HCT116 (cell line): ENCODE results near the gene KRCC1. TPM values are rescaled to one million over a fixed set of nuclear protein-coding genes. Genes with fewer than 3 reads are reported as not detected.

Experiments used
- ATAC-seq: fragments of 200-7000 bp; cut with Tn5 transposase; 2 replicates; pipeline ENCODE4 v1.9.1; 2020; ENCODE audit warnings: mild to moderate bottlenecking, moderate library complexity
- BruUV-seq: library from RNA; stranded (reverse); fragments of 400-500 nt; replicated peaks from 2 replicates; lab custom pipeline; 2021; lab: Mats Ljungman, UMichigan
- CTCF ChIA-PET: fragments of 300-600 bp; sonication (Branson Sonifier 250); formaldehyde crosslinking; loops from one replicate; lab custom pipeline; 2021; ENCODE audit warnings: antibody characterized with exemption; lab: Charles Lee
- POLR2A ChIA-PET: fragments of 300-600, 350-600 bp; sonication (Branson Sonifier 250); formaldehyde crosslinking; loops from one replicate; lab custom pipeline; 2021; ENCODE audit warnings: antibody characterized with exemption; lab: Charles Lee
- RAD21 ChIA-PET, 2 experiments: fragments of 300-600 bp; sonication (Branson Sonifier 250); formaldehyde crosslinking; loops; one replicate each; lab custom pipeline; 2023; ENCODE audit warnings: low total read pairs in 2 of 2; ENCODE audit not compliant: uncharacterized antibody in 2 of 2, unreplicated experiment in 2 of 2, low non-redundant PET in 1 of 2; lab: Charles Lee
- DNase-seq: peaks from one replicate; pipeline ENCODE4 v3.0.0-alpha.2; 2010; ENCODE audit warnings: low read depth, low spot score
- H2AFZ ChIP-seq: fragments of 200-600 bp; shearing (Covaris generic), sonication (generic); 2 replicates; pipeline ENCODE4 v1.6.1; 2017; ENCODE audit warnings: low read depth, mixed run types, mixed read lengths, antibody characterized with exemption, low read length; ENCODE audit not compliant: poor library complexity, severe bottlenecking
- H3K27ac ChIP-seq: 2 replicates; pipeline ENCODE4 v1.5.1; 2012; ENCODE audit warnings: low read depth, low read length
- H3K27me3 ChIP-seq: fragments of 200-600 bp; sonication (generic); 2 replicates; pipeline ENCODE4 v1.6.1; 2016; ENCODE audit warnings: mixed run types, low read length, mixed read lengths; ENCODE audit not compliant: insufficient read depth
- H3K36me3 ChIP-seq, 2 experiments: fragments of 200-500 bp in 1 of 2; fragments of 200-600 bp in 1 of 2; sonication (Bioruptor generic) in 1 of 2; sonication (generic) in 1 of 2; 2 replicates each; pipeline versions ENCODE4 v1.5.1 to v1.6.1; 2014 to 2016; ENCODE audit warnings: low read length in 2 of 2, inconsistent platforms in 1 of 2, mixed read lengths in 1 of 2, mixed run types in 1 of 2; ENCODE audit not compliant: insufficient read depth in 2 of 2, control insufficient read depth in 1 of 2
- H3K4me1 ChIP-seq, 2 experiments: fragments of 200-600 bp in 1 of 2; sonication (generic) in 1 of 2; 2 replicates each; pipeline versions ENCODE4 v1.5.1 to v1.6.1; 2012 to 2017; ENCODE audit warnings: low read length in 2 of 2, inconsistent platforms in 1 of 2, mild to moderate bottlenecking in 1 of 2, mixed read lengths in 1 of 2, mixed run types in 1 of 2, moderate library complexity in 1 of 2; ENCODE audit not compliant: insufficient read depth in 2 of 2, control insufficient read depth in 1 of 2
- H3K4me2 ChIP-seq: fragments of 200-600 bp; sonication (generic); 2 replicates; pipeline ENCODE4 v1.6.1; 2017; ENCODE audit warnings: mixed run types, low read length, mixed read lengths
- H3K4me3 ChIP-seq, 2 experiments: fragments of 200-600 bp in 1 of 2; sonication (generic) in 1 of 2; replicated peaks in 1 of 2; 2 replicates each; pipeline ENCODE4 v1.5.1; 2011 to 2016; ENCODE audit warnings: low read length in 2 of 2, control low read depth in 1 of 2, low read depth in 1 of 2, mild to moderate bottlenecking in 1 of 2, mixed read lengths in 1 of 2, mixed run types in 1 of 2
- H3K79me2 ChIP-seq: fragments of 200-600 bp; sonication (generic); 2 replicates; pipeline ENCODE4 v1.6.1; 2017; ENCODE audit warnings: mild to moderate bottlenecking, mixed run types, low read length, moderate library complexity, mixed read lengths; ENCODE audit not compliant: insufficient read depth
- H3K9ac ChIP-seq: fragments of 200-600 bp; sonication (generic); 2 replicates; pipeline ENCODE4 v1.6.1; 2016; ENCODE audit warnings: low read length, mixed read lengths
- H3K9me2 ChIP-seq: fragments of 200-600 bp; sonication (generic), shearing (Covaris generic); 2 replicates; pipeline ENCODE4 v1.6.1; 2017; ENCODE audit warnings: mixed run types, mild to moderate bottlenecking, moderate library complexity; ENCODE audit not compliant: insufficient read depth
- H3K9me3 ChIP-seq, 2 experiments: fragments of 200-500 bp in 1 of 2; fragments of 200-600 bp in 1 of 2; sonication (Bioruptor generic) in 1 of 2; sonication (generic) in 1 of 2; 2 replicates each; pipeline ENCODE4 v1.6.1; 2014 to 2017; ENCODE audit warnings: low read length in 2 of 2, mixed read lengths in 2 of 2, inconsistent platforms in 1 of 2, low read depth in 1 of 2, mild to moderate bottlenecking in 1 of 2, mixed run types in 1 of 2, moderate library complexity in 1 of 2; ENCODE audit not compliant: control insufficient read depth in 1 of 2, insufficient read depth in 1 of 2
- H4K20me1 ChIP-seq: fragments of 200-600 bp; sonication (generic), shearing (Covaris generic); 2 replicates; pipeline ENCODE4 v1.6.1; 2017; ENCODE audit warnings: mixed run types, mild to moderate bottlenecking, moderate library complexity; ENCODE audit not compliant: insufficient read depth
- CBX3 ChIP-seq: IDR thresholded peaks from 2 replicates; pipeline ENCODE4 v1.6.1; 2012; ENCODE audit warnings: low read depth
- CEBPB ChIP-seq: IDR thresholded peaks from 2 replicates; pipeline ENCODE4 v1.6.1; 2012; ENCODE audit warnings: low read depth
- EZH2 ChIP-seq: fragments of 200-600 bp; sonication (generic); IDR thresholded peaks from 2 replicates; pipeline ENCODE4 v1.6.1; 2017; ENCODE audit warnings: antibody characterized with exemption, mixed run types
- FOSL1 ChIP-seq: IDR thresholded peaks from 2 replicates; pipeline ENCODE4 v1.6.1; 2012; ENCODE audit warnings: low read depth
- JUND ChIP-seq: IDR thresholded peaks from 2 replicates; pipeline ENCODE4 v1.6.1; 2012
- POLR2A ChIP-seq: IDR thresholded peaks from 2 replicates; pipeline ENCODE4 v1.7.0; 2011; ENCODE audit warnings: borderline replicate concordance; ENCODE audit not compliant: insufficient read depth, insufficient read length; ENCODE audit errors: extremely low read depth
- SIN3A ChIP-seq: IDR thresholded peaks from 2 replicates; pipeline ENCODE4 v1.6.1; 2012; ENCODE audit warnings: low read depth
- SP1 ChIP-seq: IDR thresholded peaks from 2 replicates; pipeline ENCODE4 v1.6.1; 2012; ENCODE audit warnings: low read depth
- SRF ChIP-seq: IDR thresholded peaks from 2 replicates; pipeline ENCODE4 v1.6.1; 2012; ENCODE audit warnings: low read depth
- ZNF274 ChIP-seq: fragments of 200-500 bp; sonication (Bioruptor generic); IDR thresholded peaks from 2 replicates; pipeline ENCODE4 v1.6.1; 2014; ENCODE audit warnings: mild to moderate bottlenecking, low read depth, low read length, inconsistent platforms
- intact Hi-C: fragments of 100-400 bp; cut with micrococcal nuclease; formaldehyde crosslinking; loops from 2 replicates; pipeline ENCODE4 v1.10.0; 2022
- total RNA-seq: library from RNA; stranded (reverse); gene quantifications from one replicate; pipeline ENCODE4 v1.2.1, GENCODE V29; 2021; ENCODE audit not compliant: unreplicated experiment
- TF ChIP-seq, protein P1 (sequence below), 3 experiments: fragments of 200-600 bp in 1 of 3; sonication (generic) in 1 of 3; IDR thresholded peaks in 2 of 3; conservative IDR thresholded peaks in 1 of 3; 2 replicates each; pipeline ENCODE4 v1.5.1; 2012 to 2017; ENCODE audit warnings: low read depth in 2 of 3, low read length in 2 of 3, antibody characterized with exemption in 1 of 3, borderline replicate concordance in 1 of 3, control low read depth in 1 of 3, mild to moderate bottlenecking in 1 of 3, mixed read lengths in 1 of 3, mixed run types in 1 of 3, moderate library complexity in 1 of 3; ENCODE audit not compliant: insufficient read depth in 1 of 3
- TF ChIP-seq, protein P2 (sequence below): IDR thresholded peaks from 2 replicates; pipeline ENCODE4 v1.6.1; 2012

Gene KRCC1
- total RNA-seq, 1 experiment from 2014 or later, result 5.8 TPM

DNA sequence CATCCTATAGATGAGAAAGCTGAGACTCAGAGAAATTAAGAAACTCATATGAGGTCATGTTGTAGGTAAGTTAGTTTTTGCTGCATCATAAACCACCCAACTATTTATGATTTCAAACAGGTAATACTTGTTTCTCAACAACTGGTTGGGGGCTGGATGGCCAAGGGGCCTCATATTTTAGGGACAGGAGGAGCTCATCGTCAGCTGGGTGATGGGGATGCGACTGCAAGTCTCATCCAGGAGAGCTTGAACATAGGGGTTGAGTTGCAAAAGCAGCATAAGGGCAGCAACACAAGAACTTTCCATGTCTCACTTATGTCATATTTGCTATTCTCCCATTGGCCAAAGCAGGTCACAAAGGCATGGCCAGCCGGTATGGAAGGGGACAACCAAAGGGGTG is 35.6 kb downstream of the KRCC1 start:
- TF ChIP-seq CEBPB, result no peak
- TF ChIP-seq, protein P1, sequence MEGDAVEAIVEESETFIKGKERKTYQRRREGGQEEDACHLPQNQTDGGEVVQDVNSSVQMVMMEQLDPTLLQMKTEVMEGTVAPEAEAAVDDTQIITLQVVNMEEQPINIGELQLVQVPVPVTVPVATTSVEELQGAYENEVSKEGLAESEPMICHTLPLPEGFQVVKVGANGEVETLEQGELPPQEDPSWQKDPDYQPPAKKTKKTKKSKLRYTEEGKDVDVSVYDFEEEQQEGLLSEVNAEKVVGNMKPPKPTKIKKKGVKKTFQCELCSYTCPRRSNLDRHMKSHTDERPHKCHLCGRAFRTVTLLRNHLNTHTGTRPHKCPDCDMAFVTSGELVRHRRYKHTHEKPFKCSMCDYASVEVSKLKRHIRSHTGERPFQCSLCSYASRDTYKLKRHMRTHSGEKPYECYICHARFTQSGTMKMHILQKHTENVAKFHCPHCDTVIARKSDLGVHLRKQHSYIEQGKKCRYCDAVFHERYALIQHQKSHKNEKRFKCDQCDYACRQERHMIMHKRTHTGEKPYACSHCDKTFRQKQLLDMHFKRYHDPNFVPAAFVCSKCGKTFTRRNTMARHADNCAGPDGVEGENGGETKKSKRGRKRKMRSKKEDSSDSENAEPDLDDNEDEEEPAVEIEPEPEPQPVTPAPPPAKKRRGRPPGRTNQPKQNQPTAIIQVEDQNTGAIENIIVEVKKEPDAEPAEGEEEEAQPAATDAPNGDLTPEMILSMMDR (IDR thresholded peaks at IDR 0.05 in 2 of 3, conservative IDR thresholded peaks at IDR 0.05 in 1 of 3; ENCODE audit: borderline replicate concordance in 1 of 3, insufficient read depth in 1 of 3, low read depth in 2 of 3, low read length in 2 of 3), result no peak
- Histone ChIP-seq H3K79me2 (no peaks in the 10 kb centered on the region), H3K9me2 (no peaks in the 10 kb centered on the region), H3K27me3 (no peaks in the 10 kb centered on the region), H3K4me1 (peaks cover 0 to 18% of the 10 kb centered on the region in 2 experiments; a peak in 3 of 4 replicates), H3K9ac (no peak overlapping the region), H3K4me3 (no peak overlapping the region), H3K27ac (no peak overlapping the region), H4K20me1 (no peaks in the 10 kb centered on the region), H3K4me2 (no peak overlapping the region), H3K36me3 (no peaks in the 10 kb centered on the region), H2AFZ (no peak overlapping the region), H3K9me3 (no peaks in the 10 kb centered on the region)
- ChIA-PET RAD21 (no interaction called here), CTCF (no interaction called here), POLR2A (no interaction called here)
- BruUV-seq, result no TSS peak
- intact Hi-C loops, result no loop called here
- DNase-seq, result no peak
- ATAC-seq, result no peak

DNA sequence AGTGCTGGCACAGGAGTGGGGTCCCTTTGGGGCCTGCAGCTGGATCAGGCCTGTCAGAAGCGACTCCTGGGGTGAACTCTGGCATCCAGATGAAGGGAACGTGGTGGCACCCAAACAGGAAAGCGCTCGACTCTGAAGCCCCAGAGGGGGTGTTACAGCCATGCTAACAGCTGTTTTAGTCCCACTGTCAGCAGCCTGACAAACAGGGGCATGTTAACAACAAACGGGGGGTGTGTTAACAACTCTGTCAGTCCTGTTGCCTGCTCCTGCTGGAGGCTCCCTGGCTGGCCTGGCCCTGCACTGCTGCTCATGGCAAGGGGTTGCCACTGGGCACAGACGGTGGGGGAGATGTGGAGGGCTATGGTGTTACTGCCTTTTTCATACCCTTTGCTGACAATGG is 36.7 kb downstream of the KRCC1 start:
- H3K27me3 ChIP-seq, result no peaks in the 10 kb centered on the region
- no TSS peak for BruUV-seq
- no peaks in the 10 kb centered on the region for H3K9me2 ChIP-seq
- H3K9ac ChIP-seq, result no peak overlapping the region
- no peaks in the 10 kb centered on the region for H4K20me1 ChIP-seq
- H3K9me3 ChIP-seq, result no peaks in the 10 kb centered on the region
- no peaks in the 10 kb centered on the region for H3K79me2 ChIP-seq
- ChIA-PET POLR2A (no interaction called here), RAD21 (no interaction called here), CTCF (no interaction called here)
- intact Hi-C loops, result no loop called here
- DNase-seq (no peak), ATAC-seq (no peak)
- H3K4me3 ChIP-seq, result no peak overlapping the region
- no peak for TF ChIP-seq ZNF274
- TF ChIP-seq, protein P2, sequence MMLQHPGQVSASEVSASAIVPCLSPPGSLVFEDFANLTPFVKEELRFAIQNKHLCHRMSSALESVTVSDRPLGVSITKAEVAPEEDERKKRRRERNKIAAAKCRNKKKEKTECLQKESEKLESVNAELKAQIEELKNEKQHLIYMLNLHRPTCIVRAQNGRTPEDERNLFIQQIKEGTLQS, result no peak
- TF ChIP-seq JUND, result no peak
- no peak for TF ChIP-seq CEBPB
- no peak for TF ChIP-seq SRF
- TF ChIP-seq EZH2, result no peak
- TF ChIP-seq CBX3, result no peak
- TF ChIP-seq, protein P1 (IDR thresholded peaks at IDR 0.05 in 2 of 3, conservative IDR thresholded peaks at IDR 0.05 in 1 of 3; ENCODE audit: borderline replicate concordance in 1 of 3, insufficient read depth in 1 of 3, low read depth in 2 of 3, low read length in 2 of 3), result no peak
- TF ChIP-seq SIN3A, result no peak
- no peak for TF ChIP-seq FOSL1
- no peak for TF ChIP-seq SP1
- TF ChIP-seq POLR2A, result no peak
- H3K4me2 ChIP-seq, result no peak overlapping the region
- no peak overlapping the region for H2AFZ ChIP-seq
- H3K36me3 ChIP-seq, result no peaks in the 10 kb centered on the region
- peaks cover 0 to 18% of the 10 kb centered on the region in 2 experiments; a peak in 3 of 4 replicates for H3K4me1 ChIP-seq
- no peak overlapping the region for H3K27ac ChIP-seq
